Astrocyte of the spinal cord (primary cell): Measurements from ENCODE around the gene PTPN2.

ENCODE experiments used
- DNase-seq: peaks from one replicate; pipeline ENCODE4 v3.0.0; 2011; ENCODE audit warnings: low read depth, low spot score
- H3K4me3 ChIP-seq: 2 replicates; pipeline ENCODE4 v1.5.1; 2011; ENCODE audit warnings: low read depth, mild to moderate bottlenecking, low read length, moderate library complexity
- CTCF ChIP-seq: IDR thresholded peaks from 2 replicates; pipeline ENCODE4 v1.5.1; 2012; ENCODE audit warnings: low read depth, mild to moderate bottlenecking, low read length, inconsistent platforms
- in situ Hi-C: cut with HindIII; loops from 2 replicates; pipeline ENCODE4 v1.10.0; 2017; ENCODE audit warnings: low sequenced_read_pairs

Gene PTPN2

GRCh38 chr18:12770469-12771219 lies 113.4 kb downstream of the PTPN2 start:
- in situ Hi-C loops, result no loop called here
- no peak for TF ChIP-seq CTCF
- no peak overlapping the region for H3K4me3 ChIP-seq

GRCh38 chr18:12769644-12770440 lies 114.2 kb downstream of the PTPN2 start:
- TF ChIP-seq CTCF, result no peak
- in situ Hi-C loops, result no loop called here
- peak; percentile 12 for DNase-seq
- no peak overlapping the region for H3K4me3 ChIP-seq

More at GRCh38 chr18:12770469-12771219, 113.4 kb downstream of the PTPN2 start:
- DNase-seq, result no peak

GRCh38 chr18:12769136-12769535 lies 114.9 kb downstream of the PTPN2 start:
- in situ Hi-C loops, result no loop called here
- no peak for DNase-seq
- no peak for TF ChIP-seq CTCF
- H3K4me3 ChIP-seq, result no peak overlapping the region

- TF ChIP-seq CTCF, result no peak
- no peak overlapping the region for H3K4me3 ChIP-seq
- in situ Hi-C loops, result no loop called here
Observed at GRCh38 chr18:12768625-12769024, 115.4 kb downstream of the PTPN2 start.

GRCh38 chr18:12767580-12768155 lies 116.4 kb downstream of the PTPN2 start:
- no peak overlapping the region for H3K4me3 ChIP-seq
- in situ Hi-C loops, result no loop called here
- no peak for TF ChIP-seq CTCF
- DNase-seq, result no peak

More at GRCh38 chr18:12768625-12769024, 115.4 kb downstream of the PTPN2 start:
- DNase-seq, result peak; percentile 33

- TF ChIP-seq CTCF, result peak; percentile 1
- no peak overlapping the region for H3K4me3 ChIP-seq
- no peak for DNase-seq
- in situ Hi-C loops, result no loop called here
Observed at GRCh38 chr18:12766986-12767433, 117.0 kb downstream of the PTPN2 start.
